IPS-20b (cell line): ENCODE results near the gene C10orf62.

Source experiments
- H3K27ac ChIP-seq: one replicate; pipeline ENCODE4 v1.5.1; 2013; ENCODE audit warnings: low read length
- H3K27me3 ChIP-seq: 2 replicates; pipeline ENCODE4 v1.6.1; 2013; ENCODE audit warnings: mild to moderate bottlenecking, low read length, inconsistent platforms; ENCODE audit not compliant: insufficient read depth
- H3K36me3 ChIP-seq: 2 replicates; pipeline ENCODE4 v1.6.1; 2013; ENCODE audit warnings: low read depth, mild to moderate bottlenecking, inconsistent platforms, low read length, moderate library complexity; ENCODE audit not compliant: insufficient read depth
- H3K4me1 ChIP-seq: 2 replicates; pipeline ENCODE4 v1.6.1; 2013; ENCODE audit warnings: mild to moderate bottlenecking, control low read depth, inconsistent platforms, low read length, moderate library complexity; ENCODE audit not compliant: insufficient read depth
- H3K4me3 ChIP-seq: 2 replicates; pipeline ENCODE4 v1.5.1; 2013; ENCODE audit warnings: mild to moderate bottlenecking, low read length, inconsistent platforms
- H3K9ac ChIP-seq: 2 replicates; pipeline ENCODE4 v1.6.1; 2013; ENCODE audit warnings: low read depth, mild to moderate bottlenecking, inconsistent platforms, low read length, moderate library complexity
- H3K9me3 ChIP-seq: 2 replicates; pipeline ENCODE4 v1.6.1; 2013; ENCODE audit warnings: mild to moderate bottlenecking, low read depth, low read length, inconsistent platforms; ENCODE audit not compliant: insufficient read depth

The C10orf62 gene

DNA sequence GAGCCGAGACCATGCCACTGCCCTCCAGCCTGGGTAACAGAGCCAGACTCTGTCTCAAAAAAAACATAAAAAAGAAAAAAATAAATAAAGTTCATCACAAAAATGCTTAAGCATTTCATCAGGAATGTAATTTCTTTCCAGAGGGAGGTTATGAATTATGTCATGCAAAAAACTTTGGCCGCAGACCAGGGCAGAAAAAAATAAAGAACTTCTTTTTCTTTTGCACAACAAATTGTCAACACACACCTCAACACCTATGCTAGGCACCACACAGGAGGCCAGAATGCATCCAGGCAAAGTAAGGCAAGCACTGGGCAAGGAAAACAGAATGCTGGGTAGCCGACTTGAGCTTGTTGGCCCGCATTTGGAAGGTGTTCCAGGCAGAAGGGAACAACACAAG lies 3.9 kb downstream of the C10orf62 start:
- Histone ChIP-seq H3K27ac (no peak overlapping the region), H3K4me1 (no peaks in the 10 kb centered on the region), H3K4me3 (no peak overlapping the region), H3K9ac (no peak overlapping the region), H3K9me3 (no peaks in the 10 kb centered on the region), H3K27me3 (no peaks in the 10 kb centered on the region), H3K36me3 (no peaks in the 10 kb centered on the region)

DNA sequence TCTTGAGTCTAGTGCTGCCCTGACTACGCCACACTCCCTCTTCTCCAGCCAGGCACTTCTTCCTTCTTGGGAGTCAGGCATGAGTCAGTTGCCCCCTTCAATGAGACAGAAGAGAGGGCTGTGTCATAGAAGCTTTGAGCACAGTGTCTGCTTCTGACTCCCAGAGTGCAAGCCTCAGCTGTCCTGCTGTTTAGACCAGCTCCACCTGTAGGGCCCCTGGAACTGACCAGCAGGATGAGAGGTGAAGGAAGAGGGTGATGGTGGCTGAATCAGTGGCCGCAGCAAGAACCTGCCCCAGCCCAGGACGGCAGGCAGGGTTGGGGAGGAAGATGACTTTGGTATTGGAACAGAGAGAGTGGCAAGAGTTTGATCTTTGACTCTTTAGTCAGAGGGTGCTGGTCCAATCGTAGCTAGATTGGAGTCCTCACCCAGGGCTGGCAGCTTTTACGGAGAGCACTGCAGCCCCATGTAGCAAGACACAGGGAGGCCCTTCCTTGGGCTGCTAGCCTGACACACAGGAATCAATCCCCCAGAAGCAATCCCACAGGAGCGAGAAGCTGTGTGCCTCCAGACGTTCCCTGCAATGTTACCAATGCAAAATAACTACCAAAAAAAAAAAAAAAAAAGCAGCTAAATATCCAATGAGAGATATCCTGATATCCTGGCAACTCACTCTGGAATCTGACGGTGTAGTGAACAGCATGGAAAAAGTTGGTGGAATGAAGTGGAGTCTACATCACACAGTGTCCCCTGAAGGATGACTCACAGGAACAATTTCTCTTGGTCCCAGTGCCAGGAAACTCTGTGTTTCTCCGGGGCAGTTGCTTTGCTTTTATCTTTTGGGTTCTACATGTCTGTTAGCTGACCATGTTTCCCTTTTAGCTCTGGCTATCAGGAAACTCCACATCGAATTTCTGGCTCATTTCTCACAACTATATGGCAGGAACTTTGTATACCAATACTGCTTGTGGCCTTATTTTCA lies 6.9 kb downstream of the C10orf62 start:
- Histone ChIP-seq H3K4me1 (no peaks in the 10 kb centered on the region), H3K36me3 (no peaks in the 10 kb centered on the region), H3K4me3 (no peak overlapping the region), H3K27me3 (no peaks in the 10 kb centered on the region), H3K9me3 (no peaks in the 10 kb centered on the region), H3K27ac (no peak overlapping the region), H3K9ac (no peak overlapping the region)

DNA sequence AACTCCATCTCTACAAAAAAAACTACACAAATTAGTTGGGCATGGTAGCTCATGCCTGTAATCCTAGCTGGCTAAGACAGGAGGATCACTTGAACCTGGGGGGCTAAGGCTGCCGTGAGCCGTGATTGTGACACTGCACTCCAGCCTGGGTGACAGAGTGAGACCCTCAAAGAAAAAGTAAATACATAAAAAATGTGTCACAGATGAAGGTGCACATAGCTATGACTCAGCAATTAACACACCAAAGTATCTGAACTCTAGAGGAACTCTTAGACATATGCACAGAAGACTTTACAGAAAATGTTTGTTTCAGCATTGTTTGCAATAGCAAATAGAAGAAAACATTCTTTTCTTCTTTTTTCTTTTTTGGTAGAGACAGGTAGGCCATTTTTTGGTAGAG lies 8.3 kb downstream of the C10orf62 start:
- H3K27ac ChIP-seq = no peak overlapping the region

DNA sequence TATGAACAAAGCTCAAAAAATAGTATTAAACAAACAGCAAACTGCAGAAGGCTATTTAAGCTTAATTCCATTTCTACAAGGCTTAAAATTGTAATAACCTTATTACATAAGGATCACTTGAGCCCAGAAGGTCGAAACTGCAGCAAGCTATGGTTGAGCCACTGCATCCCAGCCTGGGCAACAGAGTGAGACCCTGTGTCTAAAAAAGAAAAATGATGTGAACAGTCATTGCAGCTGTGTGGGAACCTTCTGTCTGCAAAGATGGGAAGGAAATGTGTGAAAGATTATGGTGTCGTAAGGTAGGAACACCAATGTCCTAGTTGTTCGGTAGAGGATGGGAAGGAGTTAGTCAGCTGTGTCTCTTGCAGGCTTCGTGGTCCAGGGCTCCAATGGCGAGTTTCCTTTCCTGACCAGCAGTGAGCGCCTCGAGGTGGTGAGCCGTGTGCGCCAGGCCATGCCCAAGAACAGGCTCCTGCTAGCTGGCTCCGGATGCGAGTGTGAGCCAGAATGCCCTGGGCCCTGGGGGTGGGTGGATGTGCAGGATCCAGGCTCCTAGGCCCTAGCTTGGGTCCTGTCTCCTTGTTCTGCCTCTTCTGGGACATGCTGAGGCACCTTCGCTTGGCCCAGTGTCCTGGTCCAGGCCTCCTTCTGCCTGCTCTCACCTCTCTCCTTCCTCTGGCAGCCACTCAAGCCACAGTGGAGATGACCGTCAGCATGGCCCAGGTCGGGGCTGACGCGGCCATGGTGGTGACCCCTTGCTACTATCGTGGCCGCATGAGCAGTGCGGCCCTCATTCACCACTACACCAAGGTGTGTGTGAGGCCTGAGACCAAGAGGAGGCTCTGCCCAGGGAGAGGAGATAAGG lies 9.1 kb downstream of the C10orf62 start:
- Histone ChIP-seq H3K27me3 (no peaks in the 10 kb centered on the region), H3K9me3 (no peaks in the 10 kb centered on the region), H3K27ac (no peak overlapping the region), H3K4me3 (no peak overlapping the region), H3K9ac (no peak overlapping the region), H3K4me1 (no peaks in the 10 kb centered on the region), H3K36me3 (no peaks in the 10 kb centered on the region)

More for the DNA sequence above, 8.3 kb downstream of the C10orf62 start:
- Histone ChIP-seq H3K9ac (no peak overlapping the region), H3K4me3 (no peak overlapping the region), H3K4me1 (no peaks in the 10 kb centered on the region), H3K9me3 (no peaks in the 10 kb centered on the region), H3K36me3 (no peaks in the 10 kb centered on the region), H3K27me3 (no peaks in the 10 kb centered on the region)

DNA sequence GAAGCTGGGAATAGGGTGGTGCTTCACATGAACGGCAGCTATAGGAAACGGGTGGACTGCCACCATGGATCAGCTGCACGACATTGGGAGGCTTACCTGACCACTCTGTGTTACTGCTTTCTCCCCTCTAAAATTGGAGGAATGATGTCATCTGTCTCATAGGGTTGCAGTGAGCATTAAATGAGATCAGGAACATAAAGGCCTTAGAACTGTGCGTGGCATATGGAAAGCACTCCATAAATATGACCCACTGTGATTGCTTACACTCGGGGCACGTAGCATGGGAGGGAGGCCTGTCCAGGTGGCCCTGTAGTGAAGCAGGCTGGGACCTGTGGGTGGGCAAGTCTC lies 9.7 kb downstream of the C10orf62 start:
- Histone ChIP-seq H3K27ac (no peak overlapping the region), H3K9ac (no peak overlapping the region), H3K36me3 (no peaks in the 10 kb centered on the region), H3K4me1 (no peaks in the 10 kb centered on the region), H3K27me3 (no peaks in the 10 kb centered on the region), H3K4me3 (no peak overlapping the region), H3K9me3 (no peaks in the 10 kb centered on the region)

DNA sequence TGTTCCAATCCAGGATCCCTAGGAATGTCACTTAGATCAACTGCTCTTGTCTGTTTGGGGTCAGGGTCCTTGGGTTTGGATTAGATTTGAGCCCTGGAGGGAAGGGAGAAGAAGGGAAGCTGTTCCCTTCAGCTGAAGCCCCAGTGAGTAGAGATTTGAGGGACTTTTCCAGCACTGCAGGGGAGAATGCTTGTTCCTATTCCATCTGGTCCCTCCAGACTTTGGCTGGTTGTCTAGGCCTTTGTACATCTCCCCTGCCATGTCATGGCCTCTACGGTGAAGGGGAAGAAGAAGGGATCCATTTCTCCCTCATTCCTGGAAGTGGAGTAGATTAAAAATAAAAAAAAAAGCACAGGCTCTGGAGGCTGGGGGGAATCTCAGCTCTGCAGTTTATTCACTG lies 11.1 kb downstream of the C10orf62 start:
- Histone ChIP-seq H3K27me3 (no peaks in the 10 kb centered on the region), H3K4me1 (no peaks in the 10 kb centered on the region), H3K27ac (no peak overlapping the region), H3K9ac (no peak overlapping the region), H3K4me3 (no peak overlapping the region), H3K36me3 (no peaks in the 10 kb centered on the region), H3K9me3 (no peaks in the 10 kb centered on the region)

DNA sequence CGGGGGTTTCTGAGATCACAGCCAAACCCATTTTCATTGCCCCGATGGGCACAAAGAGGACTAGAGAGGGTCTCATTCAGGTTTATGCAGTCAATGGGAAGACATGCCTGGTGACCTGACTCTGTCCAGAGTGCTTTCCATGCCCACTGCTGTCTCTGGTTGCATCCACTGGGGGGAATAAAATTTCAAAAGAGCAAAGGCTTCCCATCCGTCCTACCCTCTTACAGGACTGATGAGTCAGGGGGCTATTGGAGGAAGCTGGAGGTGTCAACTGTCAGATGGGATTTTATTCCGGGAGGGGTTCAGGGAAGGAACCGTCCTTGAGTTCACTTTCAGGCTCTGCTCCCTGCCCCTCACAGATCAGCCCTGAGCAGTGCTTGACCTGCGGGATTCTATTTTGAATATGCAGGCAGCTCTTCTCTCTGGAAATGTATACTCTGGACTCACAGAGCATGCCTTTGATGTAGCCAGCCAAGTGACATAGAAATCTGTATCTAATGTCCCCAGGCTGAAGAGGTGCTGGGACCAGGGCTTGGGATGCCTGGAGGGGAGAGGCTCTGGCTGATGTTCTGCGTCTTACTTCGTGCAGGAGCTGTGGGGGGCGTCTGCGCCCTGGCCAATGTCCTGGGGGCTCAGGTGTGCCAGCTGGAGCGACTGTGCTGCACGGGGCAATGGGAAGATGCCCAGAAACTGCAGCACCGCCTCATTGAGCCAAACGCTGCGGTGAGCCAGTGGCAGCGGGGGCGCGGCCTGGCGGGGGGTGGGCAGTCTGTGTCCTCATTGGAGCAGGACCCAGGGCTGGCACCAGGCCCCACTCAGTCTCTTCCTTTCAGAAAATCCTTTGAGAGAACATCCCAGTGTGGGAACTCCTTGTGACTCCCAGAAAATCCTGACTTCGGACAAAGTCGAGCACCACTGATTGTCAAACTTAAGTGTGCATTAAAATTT lies 12.0 kb downstream of the C10orf62 start:
- Histone ChIP-seq H3K27ac (no peak overlapping the region), H3K4me3 (no peak overlapping the region), H3K27me3 (no peaks in the 10 kb centered on the region), H3K36me3 (no peaks in the 10 kb centered on the region), H3K4me1 (no peaks in the 10 kb centered on the region), H3K9ac (no peak overlapping the region), H3K9me3 (no peaks in the 10 kb centered on the region)

DNA sequence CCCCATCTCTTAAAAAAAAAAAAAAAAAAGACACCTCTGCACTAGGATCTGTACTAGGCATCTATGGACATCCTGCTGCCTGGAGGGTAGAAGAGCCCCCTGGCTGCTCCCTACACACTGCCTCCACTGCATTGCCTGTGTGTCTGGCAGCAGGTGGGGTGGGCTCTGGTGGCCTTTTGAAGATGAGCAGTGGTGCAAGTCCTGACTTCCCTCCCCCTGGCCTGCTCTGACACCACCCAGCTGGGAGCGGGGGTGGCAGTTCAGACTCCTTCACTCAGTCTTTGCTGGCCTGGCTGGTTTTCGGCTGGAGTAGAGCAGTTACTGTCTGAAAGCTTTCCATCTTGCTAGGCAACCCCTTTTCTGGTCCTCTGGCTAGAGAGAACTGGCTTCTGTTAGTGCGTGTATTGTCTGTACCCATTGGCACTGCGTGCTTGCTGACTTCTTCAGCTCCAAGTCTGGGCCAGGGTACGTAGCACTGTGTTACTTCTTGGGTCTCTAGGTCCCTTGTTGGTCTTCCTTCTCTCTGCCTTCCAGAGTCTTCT lies 17.6 kb downstream of the C10orf62 start:
- no peak overlapping the region for H3K27ac ChIP-seq
- no peak overlapping the region for H3K9ac ChIP-seq
- no peaks in the 10 kb centered on the region for H3K27me3 ChIP-seq
- H3K36me3 ChIP-seq = no peaks in the 10 kb centered on the region
- H3K4me3 ChIP-seq = no peak overlapping the region
- H3K4me1 ChIP-seq = no peaks in the 10 kb centered on the region; the same call in 1 of the 2 replicates
- H3K9me3 ChIP-seq = no peaks in the 10 kb centered on the region

DNA sequence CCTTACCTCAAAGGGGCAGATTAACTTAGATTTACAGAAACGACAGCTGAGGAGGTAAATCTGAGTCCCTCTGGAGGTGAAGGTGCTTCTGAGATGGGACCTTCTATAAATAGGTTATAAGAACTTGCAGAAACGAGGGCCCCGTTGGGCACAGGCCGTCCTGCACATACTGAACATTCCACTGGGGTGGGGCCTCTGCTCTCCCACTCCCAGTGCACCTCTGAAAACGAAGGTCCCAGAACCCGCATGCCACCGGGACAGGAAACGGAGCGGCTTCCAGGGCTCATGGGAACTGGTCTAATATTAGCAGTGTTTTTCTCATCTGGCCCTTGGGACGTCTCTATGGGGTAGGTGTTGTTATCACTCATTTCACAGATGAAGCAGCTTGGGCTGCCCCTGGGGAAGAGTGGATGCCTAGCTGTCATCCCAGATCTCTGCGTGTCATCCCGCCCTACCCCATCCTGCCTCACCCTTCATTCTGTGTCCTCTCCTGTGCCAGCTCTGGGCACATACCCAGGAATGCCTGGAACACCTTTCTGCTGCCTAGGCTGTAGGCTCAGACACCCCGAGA lies 19.6 kb downstream of the C10orf62 start:
- no peak overlapping the region for H3K9ac ChIP-seq
- H3K4me3 ChIP-seq = no peak overlapping the region
- H3K9me3 ChIP-seq = no peaks in the 10 kb centered on the region
- no peaks in the 10 kb centered on the region for H3K36me3 ChIP-seq
- no peaks in the 10 kb centered on the region for H3K27me3 ChIP-seq
- no peaks in the 10 kb centered on the region; the same call in 1 of the 2 replicates for H3K4me1 ChIP-seq
- H3K27ac ChIP-seq = no peak overlapping the region

DNA sequence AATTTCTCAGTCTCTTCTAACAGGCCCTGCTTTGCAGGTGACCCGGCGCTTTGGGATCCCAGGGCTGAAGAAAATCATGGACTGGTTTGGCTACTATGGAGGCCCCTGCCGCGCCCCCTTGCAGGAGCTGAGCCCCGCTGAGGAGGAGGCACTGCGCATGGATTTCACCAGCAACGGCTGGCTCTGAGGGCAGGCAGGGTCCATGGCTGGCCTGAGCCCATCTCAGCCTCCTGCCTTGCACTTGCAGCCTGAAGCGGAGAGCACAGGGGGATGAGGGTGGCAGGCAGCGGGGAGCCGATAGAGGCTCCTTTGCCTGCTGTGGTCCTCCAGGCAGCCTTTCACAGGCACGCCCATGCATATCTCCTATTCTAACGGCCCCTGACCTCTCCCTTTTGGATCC lies 22.0 kb downstream of the C10orf62 start:
- Histone ChIP-seq H3K27me3 (no peaks in the 10 kb centered on the region), H3K9me3 (no peaks in the 10 kb centered on the region), H3K4me3 (no peak overlapping the region), H3K4me1 (no peaks in the 10 kb centered on the region; the same call in 1 of the 2 replicates), H3K27ac (no peak overlapping the region), H3K9ac (no peak overlapping the region), H3K36me3 (peaks cover 1% of the 10 kb centered on the region; the same call in 1 of the 2 replicates)
